Caco-2 (cell line): ENCODE data around the gene MCU. TPM values are rescaled to one million over a fixed set of nuclear protein-coding genes. Genes with fewer than 3 reads are reported as not detected.

Experiments
- BruUV-seq: library from RNA; stranded (reverse); fragments of 400-500 nt; replicated peaks from 2 replicates; lab custom pipeline; 2021; lab: Mats Ljungman, UMichigan
- CTCF ChIA-PET: fragments of 300-600 bp; sonication (Branson Sonifier 250); formaldehyde crosslinking; loops from one replicate; lab custom pipeline; 2022; ENCODE audit warnings: antibody characterized with exemption; lab: Charles Lee
- POLR2A ChIA-PET: fragments of 300-600 bp; sonication (Branson Sonifier 250); formaldehyde crosslinking; loops from one replicate; lab custom pipeline; 2022; ENCODE audit warnings: antibody characterized with exemption; lab: Charles Lee
- DNase-seq, 2 experiments: peaks; one replicate each; pipeline versions ENCODE4 v3.0.0 to v3.0.0-alpha.2; 2020 to 2022
- H3K27me3 ChIP-seq: replicated peaks from 2 replicates; pipeline ENCODE4 v1.6.0; 2011; ENCODE audit warnings: low read length; ENCODE audit not compliant: control insufficient read depth, insufficient read depth
- H3K36me3 ChIP-seq: 2 replicates; pipeline ENCODE4 v1.5.1; 2011; ENCODE audit warnings: low read length; ENCODE audit not compliant: control insufficient read depth, insufficient read depth
- H3K4me1 ChIP-seq: fragments of 250-450 bp; sonication (Bioruptor Pico); 2 replicates; pipeline ENCODE4 v1.5.1; 2020; ENCODE audit warnings: mild to moderate bottlenecking
- H3K4me3 ChIP-seq: 2 replicates; pipeline ENCODE4 v1.5.1; 2011; ENCODE audit warnings: low read depth, mild to moderate bottlenecking, control low read depth, low read length
- H3K9me3 ChIP-seq: fragments of 250-450 bp; sonication (Bioruptor Pico); 2 replicates; pipeline ENCODE4 v1.5.1; 2020; ENCODE audit warnings: mild to moderate bottlenecking, moderate library complexity
- H3K27ac Mint-ChIP-seq: one replicate; pipeline ENCODE4 v1.8.0; 2022; ENCODE audit warnings: mixed read lengths; ENCODE audit not compliant: unreplicated experiment
- H3K27me3 Mint-ChIP-seq: one replicate; pipeline ENCODE4 v1.8.0; 2022; ENCODE audit warnings: mixed read lengths; ENCODE audit not compliant: insufficient read depth, unreplicated experiment
- H3K36me3 Mint-ChIP-seq: one replicate; pipeline ENCODE4 v1.8.0; 2022; ENCODE audit warnings: mild to moderate bottlenecking, mixed read lengths; ENCODE audit not compliant: insufficient read depth, unreplicated experiment
- H3K4me1 Mint-ChIP-seq: one replicate; pipeline ENCODE4 v1.8.0; 2022; ENCODE audit warnings: low read depth, mixed read lengths; ENCODE audit not compliant: unreplicated experiment
- H3K4me3 Mint-ChIP-seq: one replicate; pipeline ENCODE4 v1.8.0; 2022; ENCODE audit warnings: mild to moderate bottlenecking, moderate library complexity, mixed read lengths; ENCODE audit not compliant: unreplicated experiment
- H3K9me3 Mint-ChIP-seq: one replicate; pipeline ENCODE4 v1.8.0; 2022; ENCODE audit warnings: mixed read lengths; ENCODE audit not compliant: unreplicated experiment
- CTCF ChIP-seq, 2 experiments: fragments of 200-600 bp in 1 of 2; IDR thresholded peaks; 1 replicate in 1 of 2; 2 replicates in 1 of 2; pipeline versions ENCODE4 v1.5.1 to v1.8.0; 2011 to 2022; ENCODE audit warnings: antibody characterized with exemption in 1 of 2, control low read depth in 1 of 2, inconsistent platforms in 1 of 2, low read depth in 1 of 2, low read length in 1 of 2, mild to moderate bottlenecking in 1 of 2, moderate library complexity in 1 of 2; ENCODE audit not compliant: insufficient read depth in 1 of 2, severe bottlenecking in 1 of 2, unreplicated experiment in 1 of 2
- intact Hi-C: fragments of 100-400 bp; cut with micrococcal nuclease; formaldehyde crosslinking; loops from one replicate; pipeline ENCODE4 v1.10.0; 2022; ENCODE audit not compliant: unreplicated experiment
- total RNA-seq: library from RNA; stranded (reverse); gene quantifications from 2 replicates; pipeline ENCODE4 v1.2.3, GENCODE V29; 2022

Gene MCU
- total RNA-seq, 1 experiment from 2014 or later, result 62.5 TPM

DNA sequence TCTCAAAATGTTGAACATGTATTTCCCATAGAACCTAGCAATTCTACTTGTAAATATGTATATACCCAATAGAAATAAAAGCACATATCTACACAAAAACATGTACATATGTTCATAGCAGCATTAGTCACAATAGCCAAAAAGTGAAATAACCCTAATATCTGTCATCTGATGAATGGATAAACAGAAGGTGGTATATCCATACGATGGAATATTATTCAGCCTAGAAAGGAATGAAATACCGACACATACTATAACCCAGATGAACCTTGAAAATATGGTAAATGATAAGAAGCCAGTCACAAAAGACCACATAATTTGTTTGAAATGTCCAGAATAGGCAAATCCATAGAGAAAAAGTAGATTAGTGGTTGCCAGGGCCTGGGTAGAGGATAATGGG, 87.9 kb downstream of the MCU start:
- TF ChIP-seq CTCF (IDR thresholded peaks at IDR 0.05; ENCODE audit: insufficient read depth in 1 of 2, low read depth in 1 of 2, low read length in 1 of 2, severe bottlenecking in 1 of 2, unreplicated experiment in 1 of 2), result no peak
- H3K4me3 ChIP-seq, result no peak overlapping the region
- Mint-ChIP-seq H3K9me3 (no peaks in the 10 kb centered on the region), H3K36me3 (no peaks in the 10 kb centered on the region), H3K27ac (no peak overlapping the region), H3K4me3 (no peak overlapping the region), H3K27me3 (no peaks in the 10 kb centered on the region), H3K4me1 (peaks cover 18% of the 10 kb centered on the region)
- intact Hi-C loops, result no loop called here
- H3K36me3 ChIP-seq, result 0 out of 2 replicates have a peak, but pooled peaks cover under 1% of the 10 kb centered on the region
- no peaks in the 10 kb centered on the region for H3K27me3 ChIP-seq
- POLR2A ChIA-PET, result no interaction called here
- H3K9me3 ChIP-seq, result no peaks in the 10 kb centered on the region
- no TSS peak for BruUV-seq
- CTCF ChIA-PET, result no interaction called here
- peaks cover 16% of the 10 kb centered on the region; the same call in 1 of the 2 replicates for H3K4me1 ChIP-seq
- DNase-seq, result no peak

- H3K4me3 ChIP-seq, result no peak overlapping the region
- TF ChIP-seq CTCF (IDR thresholded peaks at IDR 0.05; ENCODE audit: insufficient read depth in 1 of 2, low read depth in 1 of 2, low read length in 1 of 2, severe bottlenecking in 1 of 2, unreplicated experiment in 1 of 2), result no peak
- H3K9me3 ChIP-seq, result no peaks in the 10 kb centered on the region
- H3K36me3 Mint-ChIP-seq, result no peaks in the 10 kb centered on the region
- peaks cover 24% of the 10 kb centered on the region for H3K4me1 Mint-ChIP-seq
- H3K27ac Mint-ChIP-seq, result no peak overlapping the region
- CTCF ChIA-PET, result no interaction called here
- no peaks in the 10 kb centered on the region for H3K9me3 Mint-ChIP-seq
- no peaks in the 10 kb centered on the region for H3K27me3 ChIP-seq
- no peak overlapping the region for H3K4me3 Mint-ChIP-seq
- peaks cover 16% of the 10 kb centered on the region; the same call in 1 of the 2 replicates for H3K4me1 ChIP-seq
- POLR2A ChIA-PET, result interaction anchor here (0.6 kb wide), 1 partner anchor 312 kb away, joined by 8 read pairs; no protein-coding TSS in a partner anchor
- BruUV-seq, result no TSS peak
- no peaks in the 10 kb centered on the region for H3K27me3 Mint-ChIP-seq
- no peaks in the 10 kb centered on the region for H3K36me3 ChIP-seq
- intact Hi-C loops, result no loop called here
- DNase-seq, result no peak
These were observed 90.8 kb downstream of the MCU start for GRCh38 chr10:72782649-72783330.

DNA sequence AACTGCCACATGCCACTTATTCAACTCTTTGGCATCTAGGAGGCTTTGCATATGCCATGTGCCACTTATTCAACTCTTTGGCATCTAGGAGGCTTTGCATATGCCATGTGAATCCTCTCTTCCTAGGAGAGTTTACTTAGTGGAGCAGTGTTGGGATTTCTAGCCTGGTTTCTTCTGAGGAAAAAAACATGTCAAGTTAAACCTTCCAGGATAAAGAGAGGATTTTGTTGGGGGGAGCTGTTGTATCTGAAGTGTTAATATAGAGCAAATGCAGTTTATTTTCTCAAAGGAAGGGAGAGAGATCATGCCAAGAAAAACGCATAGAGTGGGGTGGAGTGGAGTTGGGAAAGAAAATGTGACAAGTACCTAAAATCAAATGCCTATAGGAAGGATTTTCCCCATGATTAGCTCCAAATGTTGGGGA, 91.5 kb downstream of the MCU start:
- Mint-ChIP-seq H3K9me3 (no peaks in the 10 kb centered on the region), H3K4me3 (no peak overlapping the region), H3K27me3 (no peaks in the 10 kb centered on the region), H3K27ac (no peak overlapping the region), H3K4me1 (peaks cover 24% of the 10 kb centered on the region), H3K36me3 (no peaks in the 10 kb centered on the region)
- ChIA-PET POLR2A (interaction anchor here (0.6 kb wide), 1 partner anchor 312 kb away, joined by 8 read pairs; no protein-coding TSS in a partner anchor), CTCF (no interaction called here)
- H3K36me3 ChIP-seq, result no peaks in the 10 kb centered on the region
- intact Hi-C loops, result no loop called here
- H3K27me3 ChIP-seq, result no peaks in the 10 kb centered on the region
- peaks cover 16% of the 10 kb centered on the region; the same call in 1 of the 2 replicates for H3K4me1 ChIP-seq
- no peaks in the 10 kb centered on the region for H3K9me3 ChIP-seq
- no peak for DNase-seq
- TF ChIP-seq CTCF (IDR thresholded peaks at IDR 0.05; ENCODE audit: insufficient read depth in 1 of 2, low read depth in 1 of 2, low read length in 1 of 2, severe bottlenecking in 1 of 2, unreplicated experiment in 1 of 2), result no peak
- H3K4me3 ChIP-seq, result no peak overlapping the region
- no TSS peak for BruUV-seq
